Stimulated activated CD8-positive, alpha-beta memory T cell treated with anti-CD3 and anti-CD28 coated beads, Interleukin-15, amount 100 ng/mL, for 48 hours (primary cell): Measurements from ENCODE around the gene AJAP1.
"Not testable (repeated sequence)": the region's sequence is repeated elsewhere in the genome, so short reads cannot be mapped to it uniquely, and the experiment has no call there.

ENCODE experiments used
- DNase-seq, 2 donors: peaks; one replicate each; pipeline ENCODE4 v3.0.0-alpha.2; 2020; ENCODE audit warnings: low read depth in 2 of 2

AJAP1 gene

GRCh38 chr1:4653796-4654725 lies at the start of gene AJAP1:
AJAP1 (plus strand) TSS chr1:4654609; CDS start chr1:4655426, 817 bp downstream.
- no peak for DNase-seq

GRCh38 chr1:4605158-4605557 lies 49.3 kb upstream of the AJAP1 start:
- DNase-seq: no peak

- DNase-seq: no peak
Measured at GRCh38 chr1:4611563-4612341, 42.7 kb upstream of the AJAP1 start.

GRCh38 chr1:4612991-4613390 lies 41.4 kb upstream of the AJAP1 start:
- DNase-seq: no peak

GRCh38 chr1:4613606-4614370 lies 40.6 kb upstream of the AJAP1 start:
- no peak for DNase-seq

GRCh38 chr1:4614371-4615137 lies 39.9 kb upstream of the AJAP1 start:
- no peak for DNase-seq

- DNase-seq: no peak
Measured at GRCh38 chr1:4615138-4615470, 39.3 kb upstream of the AJAP1 start.

GRCh38 chr1:4615501-4615900 lies 38.9 kb upstream of the AJAP1 start:
- no peak for DNase-seq

- no peak for DNase-seq
Measured at GRCh38 chr1:4616831-4617465, 37.5 kb upstream of the AJAP1 start.

GRCh38 chr1:4617506-4617905 lies 36.9 kb upstream of the AJAP1 start:
- no peak for DNase-seq

- not testable (repeated sequence) for DNase-seq
Measured at GRCh38 chr1:4618827-4619226, 35.6 kb upstream of the AJAP1 start.

- no peak for DNase-seq
Measured at GRCh38 chr1:4621646-4622045, 32.8 kb upstream of the AJAP1 start.

- DNase-seq: no peak
Measured at GRCh38 chr1:4622821-4623220, 31.6 kb upstream of the AJAP1 start.

GRCh38 chr1:4624141-4624715 lies 30.2 kb upstream of the AJAP1 start:
- no peak for DNase-seq

- no peak for DNase-seq
Measured at GRCh38 chr1:4624801-4625200, 29.6 kb upstream of the AJAP1 start.

- DNase-seq: no peak
Measured at GRCh38 chr1:4626061-4626460, 28.3 kb upstream of the AJAP1 start.

GRCh38 chr1:4626560-4627319 lies 27.7 kb upstream of the AJAP1 start:
- no peak for DNase-seq

- no peak for DNase-seq
Measured at GRCh38 chr1:4627353-4627752, 27.1 kb upstream of the AJAP1 start.

- no peak for DNase-seq
Measured at GRCh38 chr1:4628992-4629391, 25.4 kb upstream of the AJAP1 start.

GRCh38 chr1:4630561-4630960 lies 23.8 kb upstream of the AJAP1 start:
- no peak for DNase-seq
